ENCODE results near the gene USP15. TPM values are rescaled to one million over a fixed set of nuclear protein-coding genes. Genes with fewer than 3 reads are reported as not detected.

Gene USP15
- total RNA-seq, 3 donors from 2014 or later (not counting 1 experiment from before 2014, with no cell fraction given), result 188 to 251 (median 197) TPM

DNA sequence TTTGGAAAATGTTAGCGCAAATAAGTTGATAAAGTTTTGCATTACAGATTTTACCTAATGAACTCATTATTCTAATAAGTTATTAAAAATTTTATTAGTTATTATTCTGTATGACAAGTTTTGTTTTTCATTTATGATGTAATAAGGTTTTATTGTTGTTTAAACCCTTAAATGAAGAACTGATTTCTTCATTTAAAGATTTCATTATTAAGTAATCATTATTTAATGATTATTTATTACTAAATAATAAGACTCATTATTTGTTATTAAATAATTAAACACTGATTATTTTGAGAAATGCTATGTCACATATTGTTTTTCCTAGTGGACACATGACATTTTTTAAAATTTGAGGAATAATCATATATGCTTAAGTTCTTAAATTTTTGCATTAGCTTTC is 34.2 kb downstream of the USP15 start:
- no peak for ATAC-seq
- H3K9me3 Mint-ChIP-seq, result peaks cover 3 to 4% of the 10 kb centered on the region in 2 donors
- H3K27me3 ChIP-seq (ENCODE audit: control insufficient read depth, insufficient read depth, low read length), result no peaks in the 10 kb centered on the region
- H3K4me1 ChIP-seq (ENCODE audit: control insufficient read depth, insufficient read depth, low read length), result peaks cover 17% of the 10 kb centered on the region
- no peaks in the 10 kb centered on the region for H3K9me3 ChIP-seq (ENCODE audit: control insufficient read depth, insufficient read depth, low read length)
- no peak overlapping the region for H3K4me3 Mint-ChIP-seq
- WGBS (ENCODE audit: insufficient coverage), result no CpG with 5 or more reads among the region's 1 CpG
- H3K4me1 Mint-ChIP-seq, result peaks cover 62 to 67% of the 10 kb centered on the region in 2 donors
- H3K36me3 Mint-ChIP-seq, result peaks cover 36% of the 10 kb centered on the region
- H3K27me3 Mint-ChIP-seq (ENCODE audit: low read depth in 2 of 2), result no peaks in the 10 kb centered on the region
- no peak overlapping the region for H3K4me3 ChIP-seq (ENCODE audit: low read length)
- intact Hi-C loops (cut with micrococcal nuclease), result no loop called here
- peaks cover 27% of the 10 kb centered on the region for H3K36me3 ChIP-seq (ENCODE audit: control insufficient read depth, insufficient read depth, low read length)
- H3K27ac Mint-ChIP-seq, result no peak overlapping the region
- no peak for DNase-seq
- H3K27ac ChIP-seq (ENCODE audit: low read length), result no peak overlapping the region
- TF ChIP-seq, protein P1, sequence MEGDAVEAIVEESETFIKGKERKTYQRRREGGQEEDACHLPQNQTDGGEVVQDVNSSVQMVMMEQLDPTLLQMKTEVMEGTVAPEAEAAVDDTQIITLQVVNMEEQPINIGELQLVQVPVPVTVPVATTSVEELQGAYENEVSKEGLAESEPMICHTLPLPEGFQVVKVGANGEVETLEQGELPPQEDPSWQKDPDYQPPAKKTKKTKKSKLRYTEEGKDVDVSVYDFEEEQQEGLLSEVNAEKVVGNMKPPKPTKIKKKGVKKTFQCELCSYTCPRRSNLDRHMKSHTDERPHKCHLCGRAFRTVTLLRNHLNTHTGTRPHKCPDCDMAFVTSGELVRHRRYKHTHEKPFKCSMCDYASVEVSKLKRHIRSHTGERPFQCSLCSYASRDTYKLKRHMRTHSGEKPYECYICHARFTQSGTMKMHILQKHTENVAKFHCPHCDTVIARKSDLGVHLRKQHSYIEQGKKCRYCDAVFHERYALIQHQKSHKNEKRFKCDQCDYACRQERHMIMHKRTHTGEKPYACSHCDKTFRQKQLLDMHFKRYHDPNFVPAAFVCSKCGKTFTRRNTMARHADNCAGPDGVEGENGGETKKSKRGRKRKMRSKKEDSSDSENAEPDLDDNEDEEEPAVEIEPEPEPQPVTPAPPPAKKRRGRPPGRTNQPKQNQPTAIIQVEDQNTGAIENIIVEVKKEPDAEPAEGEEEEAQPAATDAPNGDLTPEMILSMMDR (IDR thresholded peaks at IDR 0.05), result no peak

DNA sequence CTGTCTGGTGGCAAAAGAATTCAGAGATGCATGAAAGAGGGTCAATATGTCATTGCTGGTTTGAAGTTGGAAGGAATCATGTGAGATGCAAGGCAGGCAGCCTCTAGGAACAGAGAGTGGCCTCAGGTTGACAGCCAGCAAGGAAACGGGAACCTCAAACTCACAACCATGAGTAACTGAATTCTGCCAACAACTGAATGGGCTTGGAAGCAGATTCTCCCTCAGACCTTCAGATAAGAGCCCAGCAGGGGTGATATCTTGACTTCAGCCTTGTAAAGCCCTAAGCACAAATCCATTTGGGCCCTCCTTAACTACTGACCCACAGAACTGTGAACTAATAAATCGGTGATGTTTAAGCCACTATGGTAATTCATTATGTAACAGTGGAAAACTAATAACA is 35.8 kb downstream of the USP15 start:
- 89% methylated on average over 1 of the region's 2 CpGs for WGBS (ENCODE audit: insufficient coverage)
- H3K4me3 Mint-ChIP-seq, result no peak overlapping the region
- Histone ChIP-seq H3K9me3 (ENCODE audit: control insufficient read depth, insufficient read depth, low read length) (no peaks in the 10 kb centered on the region), H3K4me3 (ENCODE audit: low read length) (no peak overlapping the region), H3K4me1 (ENCODE audit: control insufficient read depth, insufficient read depth, low read length) (peaks cover 17% of the 10 kb centered on the region), H3K36me3 (ENCODE audit: control insufficient read depth, insufficient read depth, low read length) (peaks cover 27% of the 10 kb centered on the region), H3K27ac (ENCODE audit: low read length) (no peak overlapping the region), H3K27me3 (ENCODE audit: control insufficient read depth, insufficient read depth, low read length) (no peaks in the 10 kb centered on the region)
- TF ChIP-seq, protein P1 (IDR thresholded peaks at IDR 0.05), result no peak
- no peak for DNase-seq
- intact Hi-C loops (cut with micrococcal nuclease), result no loop called here
- no peak for ATAC-seq
- H3K27me3 Mint-ChIP-seq (ENCODE audit: low read depth in 2 of 2), result no peaks in the 10 kb centered on the region
- H3K9me3 Mint-ChIP-seq, result peaks cover 0 to 2% of the 10 kb centered on the region in 2 donors
- H3K27ac Mint-ChIP-seq, result peak overlapping the region; percentile 78 to 81
- H3K4me1 Mint-ChIP-seq, result peaks cover 67 to 69% of the 10 kb centered on the region in 2 donors
- H3K36me3 Mint-ChIP-seq, result peaks cover 28% of the 10 kb centered on the region

- Histone ChIP-seq H3K27me3 (ENCODE audit: control insufficient read depth, insufficient read depth, low read length) (no peaks in the 10 kb centered on the region), H3K9me3 (ENCODE audit: control insufficient read depth, insufficient read depth, low read length) (no peaks in the 10 kb centered on the region), H3K27ac (ENCODE audit: low read length) (no peak overlapping the region), H3K4me3 (ENCODE audit: low read length) (no peak overlapping the region), H3K4me1 (ENCODE audit: control insufficient read depth, insufficient read depth, low read length) (peaks cover 11% of the 10 kb centered on the region), H3K36me3 (ENCODE audit: control insufficient read depth, insufficient read depth, low read length) (peaks cover 27% of the 10 kb centered on the region)
- no peaks in the 10 kb centered on the region for H3K9me3 Mint-ChIP-seq
- no peaks in the 10 kb centered on the region for H3K27me3 Mint-ChIP-seq (ENCODE audit: low read depth in 2 of 2)
- H3K4me3 Mint-ChIP-seq, result no peak overlapping the region
- peaks cover 70 to 77% of the 10 kb centered on the region in 2 donors for H3K4me1 Mint-ChIP-seq
- intact Hi-C loops (cut with micrococcal nuclease), result no loop called here
- ATAC-seq (no peak), DNase-seq (no peak)
- TF ChIP-seq, protein P1 (IDR thresholded peaks at IDR 0.05), result no peak
- peaks cover 24% of the 10 kb centered on the region for H3K36me3 Mint-ChIP-seq
- peak overlapping the region; percentile 78 to 81 for H3K27ac Mint-ChIP-seq
Observed at GRCh38 chr12:62297321-62297720, 37.1 kb downstream of the USP15 start.

DNA sequence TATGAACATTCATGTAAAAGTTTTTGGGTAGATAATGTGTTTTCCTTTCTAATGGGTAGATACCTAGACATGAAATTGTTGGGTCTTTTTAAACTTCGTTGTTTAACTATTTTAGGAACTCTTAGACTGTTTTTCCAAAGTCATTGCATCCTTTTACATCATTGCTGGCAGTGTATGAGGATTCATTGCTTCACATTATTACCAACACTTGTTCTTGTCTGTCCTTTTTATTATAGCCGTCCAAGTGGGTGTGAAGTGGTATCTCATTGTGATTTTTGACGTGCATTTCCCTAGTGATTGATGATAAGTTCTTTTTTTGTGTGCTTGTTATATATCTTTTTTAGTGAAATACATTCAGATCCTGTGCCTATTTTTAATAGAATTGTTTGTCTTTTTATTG is 39.4 kb downstream of the USP15 start:
- Mint-ChIP-seq H3K27me3 (ENCODE audit: low read depth in 2 of 2) (no peaks in the 10 kb centered on the region), H3K9me3 (peaks cover 0 to 2% of the 10 kb centered on the region in 2 donors), H3K4me1 (peaks cover 60 to 72% of the 10 kb centered on the region in 2 donors), H3K4me3 (no peak overlapping the region), H3K36me3 (peaks cover 29% of the 10 kb centered on the region), H3K27ac (peak overlapping the region in 1 of 2 donors; percentile 0)
- no peaks in the 10 kb centered on the region for H3K27me3 ChIP-seq (ENCODE audit: control insufficient read depth, insufficient read depth, low read length)
- no peak for ATAC-seq
- DNase-seq, result no peak
- H3K36me3 ChIP-seq (ENCODE audit: control insufficient read depth, insufficient read depth, low read length), result peaks cover 42% of the 10 kb centered on the region
- no peaks in the 10 kb centered on the region for H3K9me3 ChIP-seq (ENCODE audit: control insufficient read depth, insufficient read depth, low read length)
- no peak overlapping the region for H3K4me3 ChIP-seq (ENCODE audit: low read length)
- H3K27ac ChIP-seq (ENCODE audit: low read length), result no peak overlapping the region
- intact Hi-C loops (cut with micrococcal nuclease), result no loop called here
- peaks cover 3% of the 10 kb centered on the region for H3K4me1 ChIP-seq (ENCODE audit: control insufficient read depth, insufficient read depth, low read length)
- WGBS (ENCODE audit: insufficient coverage), result 86% methylated on average over 2 of the region's 3 CpGs
- TF ChIP-seq, protein P1 (IDR thresholded peaks at IDR 0.05), result no peak
